Measurements from ENCODE around the gene VTI1A. TPM values are rescaled to one million over a fixed set of nuclear protein-coding genes. Genes with fewer than 3 reads are reported as not detected.

Gene VTI1A
- total and polyA plus RNA-seq, 2 of the 4 experiments (the other 2 are of a cell fraction) = 9.7 to 24.9 TPM

DNA sequence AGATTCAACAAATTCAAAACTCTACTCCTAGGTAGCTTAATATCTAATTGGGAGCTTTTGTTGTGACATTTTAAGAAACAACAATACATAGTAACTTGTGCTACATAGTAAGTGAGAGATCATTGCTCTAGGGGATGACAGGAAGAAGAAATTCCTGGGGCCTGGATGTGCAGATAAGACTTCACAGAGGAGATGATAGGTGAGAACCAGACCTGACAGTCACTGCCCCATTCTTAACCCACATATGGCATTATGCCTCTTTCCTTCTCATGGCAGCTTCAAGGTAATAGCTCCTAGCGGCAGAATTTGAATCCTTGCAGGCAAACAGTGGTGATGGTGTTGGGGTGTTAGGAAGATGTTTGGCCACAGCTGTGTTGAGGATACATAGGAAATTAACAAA, 233.6 kb downstream of the VTI1A start:
- Histone ChIP-seq H3K9me1 (ENCODE audit: insufficient read depth, low read length) (no peaks in the 10 kb centered on the region), H3K9me3 (ENCODE audit: control insufficient read depth, insufficient read depth, low read length) (no peaks in the 10 kb centered on the region), H3K4me2 (ENCODE audit: low read depth, low read length) (no peak overlapping the region), H3K27me3 (ENCODE audit: control insufficient read depth, insufficient read depth, low read length) (no peaks in the 10 kb centered on the region), H4K8ac (ENCODE audit: low read depth in 2 of 2, low read length in 2 of 2) (no peak overlapping the region), H4K5ac (ENCODE audit: low read depth, low read length) (no peak overlapping the region), H4K91ac (ENCODE audit: insufficient read depth, low read depth, low read length) (no peak overlapping the region), H3K36me3 (ENCODE audit: control insufficient read depth, insufficient read depth, low read length) (peaks cover 2% of the 10 kb centered on the region; the same call in 1 of the 2 replicates), H3K4ac (ENCODE audit: low read depth, low read length) (no peak overlapping the region), H2BK5ac (ENCODE audit: low read depth, low read length, poor library complexity, severe bottlenecking) (no peak overlapping the region), H2AK9ac (replicated peaks; ENCODE audit: low read depth, low read length, poor library complexity) (no peak overlapping the region), H3K23ac (ENCODE audit: low read depth, low read length) (no peak overlapping the region), H3K18ac (ENCODE audit: low read depth, low read length) (no peak overlapping the region), H3K9ac (ENCODE audit: low read depth, low read length) (no peak overlapping the region), H3K56ac (ENCODE audit: extremely low read depth, insufficient read depth, low read length) (no peak overlapping the region), H2AFZ (replicated peaks; ENCODE audit: low read length, poor library complexity) (no peak overlapping the region), H2BK20ac (ENCODE audit: low read depth, low read length) (no peak overlapping the region), H2AK5ac (ENCODE audit: low read depth, low read length) (no peak overlapping the region), H3K79me1 (ENCODE audit: low read depth in 1 of 2, low read length in 2 of 2) (no peaks in the 10 kb centered on the region), H3K4me1 (ENCODE audit: control insufficient read depth, insufficient read depth, low read length) (peaks cover 4% of the 10 kb centered on the region; the same call in 1 of the 2 replicates), H4K20me1 (ENCODE audit: insufficient read depth, low read length) (no peaks in the 10 kb centered on the region), H3K14ac (replicated peaks; ENCODE audit: low read depth, low read length) (no peak overlapping the region), H3K4me3 (ENCODE audit: insufficient read depth, low read depth, low read length) (no peak overlapping the region), H2BK15ac (ENCODE audit: low read depth, low read length) (no peak overlapping the region), H3K27ac (ENCODE audit: insufficient read depth, low read length) (no peak overlapping the region), H2BK120ac (ENCODE audit: low read depth, low read length) (no peak overlapping the region)
- in situ Hi-C loops (cut with MboI; ENCODE audit: low sequenced_read_pairs) = no loop called here
- dilution Hi-C loops (cut with HindIII; ENCODE audit: low sequenced_read_pairs, unreplicated experiment) = no loop called here
- ChIA-PET POLR2A (ENCODE audit: unreplicated experiment) (no interaction called here), CTCF (interaction anchor here (0.6 kb wide), 1 partner anchor 43 kb away, joined by 3 read pairs; no protein-coding TSS in a partner anchor)
- WGBS, 2 experiments (ENCODE audit: extremely low coverage in 2 of 2, insufficient read length in 1 of 2) = no CpG with 5 or more reads among the region's 1 CpG
- no TSS peak for BruUV-seq (replicated peaks)
- TF ChIP-seq MAFK (IDR thresholded peaks at IDR 0.05; ENCODE audit: low read depth, low read length) (no peak), NFE2L2 (IDR thresholded peaks at IDR 0.05; ENCODE audit: low read depth, low read length) (no peak), CHD1 (IDR thresholded peaks at IDR 0.05; ENCODE audit: low read depth, low read length) (no peak), FOS (IDR thresholded peaks at IDR 0.05; ENCODE audit: low read depth, low read length) (no peak), SMC3 (IDR thresholded peaks at IDR 0.05; ENCODE audit: low read depth, low read length) (no peak), RAD21 (IDR thresholded peaks at IDR 0.05; ENCODE audit: low read length) (no peak), RFX5 (IDR thresholded peaks at IDR 0.05; ENCODE audit: low read depth, low read length) (no peak), BHLHE40 (IDR thresholded peaks at IDR 0.05; ENCODE audit: low read depth, low read length) (no peak), USF2 (IDR thresholded peaks at IDR 0.05; ENCODE audit: low read depth, low read length) (no peak)
- TF ChIP-seq, protein P1, sequence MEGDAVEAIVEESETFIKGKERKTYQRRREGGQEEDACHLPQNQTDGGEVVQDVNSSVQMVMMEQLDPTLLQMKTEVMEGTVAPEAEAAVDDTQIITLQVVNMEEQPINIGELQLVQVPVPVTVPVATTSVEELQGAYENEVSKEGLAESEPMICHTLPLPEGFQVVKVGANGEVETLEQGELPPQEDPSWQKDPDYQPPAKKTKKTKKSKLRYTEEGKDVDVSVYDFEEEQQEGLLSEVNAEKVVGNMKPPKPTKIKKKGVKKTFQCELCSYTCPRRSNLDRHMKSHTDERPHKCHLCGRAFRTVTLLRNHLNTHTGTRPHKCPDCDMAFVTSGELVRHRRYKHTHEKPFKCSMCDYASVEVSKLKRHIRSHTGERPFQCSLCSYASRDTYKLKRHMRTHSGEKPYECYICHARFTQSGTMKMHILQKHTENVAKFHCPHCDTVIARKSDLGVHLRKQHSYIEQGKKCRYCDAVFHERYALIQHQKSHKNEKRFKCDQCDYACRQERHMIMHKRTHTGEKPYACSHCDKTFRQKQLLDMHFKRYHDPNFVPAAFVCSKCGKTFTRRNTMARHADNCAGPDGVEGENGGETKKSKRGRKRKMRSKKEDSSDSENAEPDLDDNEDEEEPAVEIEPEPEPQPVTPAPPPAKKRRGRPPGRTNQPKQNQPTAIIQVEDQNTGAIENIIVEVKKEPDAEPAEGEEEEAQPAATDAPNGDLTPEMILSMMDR (conservative IDR thresholded peaks at IDR 0.05; ENCODE audit: low read depth, low read length) = no peak
- TF ChIP-seq, protein P2, sequence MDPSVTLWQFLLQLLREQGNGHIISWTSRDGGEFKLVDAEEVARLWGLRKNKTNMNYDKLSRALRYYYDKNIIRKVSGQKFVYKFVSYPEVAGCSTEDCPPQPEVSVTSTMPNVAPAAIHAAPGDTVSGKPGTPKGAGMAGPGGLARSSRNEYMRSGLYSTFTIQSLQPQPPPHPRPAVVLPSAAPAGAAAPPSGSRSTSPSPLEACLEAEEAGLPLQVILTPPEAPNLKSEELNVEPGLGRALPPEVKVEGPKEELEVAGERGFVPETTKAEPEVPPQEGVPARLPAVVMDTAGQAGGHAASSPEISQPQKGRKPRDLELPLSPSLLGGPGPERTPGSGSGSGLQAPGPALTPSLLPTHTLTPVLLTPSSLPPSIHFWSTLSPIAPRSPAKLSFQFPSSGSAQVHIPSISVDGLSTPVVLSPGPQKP (IDR thresholded peaks at IDR 0.05; ENCODE audit: borderline replicate concordance, low read depth, low read length) = no peak
- intact Hi-C loops (cut with micrococcal nuclease) = no loop called here
- DNase-seq (no peak), ATAC-seq (ENCODE audit: low read depth) (no peak)

All from IMR-90 (cell line).